ENCODE data around the gene TRIM28. TPM values are rescaled to one million over a fixed set of nuclear protein-coding genes. Genes with fewer than 3 reads are reported as not detected.
A peak's percentile ranks its signal among the peaks of the same experiment; 100 is the strongest.

Gene TRIM28
- total and polyA plus RNA-seq, 2 donors (not counting 3 experiments of a cell fraction or from before 2014, with no cell fraction given) = 429 to 521 TPM

DNA sequence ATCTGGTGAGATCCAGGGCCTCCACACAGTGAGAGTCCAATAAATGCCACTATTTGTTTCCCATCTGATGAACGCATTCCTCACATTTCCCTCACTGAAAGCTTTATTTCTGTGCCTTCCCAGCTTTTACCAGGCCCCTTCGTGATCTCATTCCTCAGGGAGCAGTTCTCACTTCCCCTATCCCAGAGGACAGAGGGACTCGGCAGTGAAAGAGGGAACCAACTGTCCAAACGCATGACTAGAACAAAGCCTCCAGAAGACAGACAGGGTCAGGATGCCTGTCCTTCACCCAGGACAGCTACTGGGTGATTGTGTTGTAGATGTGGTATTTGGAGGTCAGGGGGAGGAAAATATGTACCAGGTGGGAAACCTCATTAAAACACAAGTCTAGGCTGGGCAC, 22.2 kb upstream of the TRIM28 start:
- no peak for DNase-seq (ENCODE audit: low read depth, low spot score)
- H3K4me3 ChIP-seq (replicated peaks in 1 of 3; ENCODE audit: insufficient read depth in 1 of 3, low read depth in 1 of 3, low read length in 3 of 3) = no peak overlapping the region
- H4K20me1 ChIP-seq (replicated peaks; ENCODE audit: control insufficient read depth, extremely low read depth, insufficient read depth, low read length) = no peaks in the 10 kb centered on the region
- peaks cover 19% of the 10 kb centered on the region for H3K4me1 ChIP-seq (ENCODE audit: control insufficient read depth, extremely low read depth, insufficient read depth, low read length)
- H3K4me2 ChIP-seq (ENCODE audit: insufficient read depth, low read length) = no peak overlapping the region
- no TSS peak for BruUV-seq (replicated peaks)
- ChIA-PET POLR2A (interaction anchor here (1.1 to 3.4 kb wide), 2 partner anchors 22 kb away, joined by 3 to 20 read pairs; partner anchors contain the start of gene TRIM28), CTCF (interaction anchor here (0.6 to 4.6 kb wide), 7 partner anchors 10 to 301 kb away, joined by 3 to 111 read pairs (median 13); partner anchors contain the start of genes CHMP2A and TRIM28)
- no peak overlapping the region for H3K27ac ChIP-seq (ENCODE audit: insufficient read depth, low read depth, low read length)
- H3K9ac ChIP-seq (replicated peaks; ENCODE audit: extremely low read depth, insufficient read depth, low read length) = peak overlapping the region; percentile 35
- no peaks in the 10 kb centered on the region for H3K9me3 ChIP-seq (replicated peaks; ENCODE audit: control insufficient read depth, insufficient read depth, low read length)
- no peaks in the 10 kb centered on the region for H3K9me1 ChIP-seq (replicated peaks; ENCODE audit: control insufficient read depth, extremely low read depth, insufficient read depth, low read length)
- TF ChIP-seq MYC (IDR thresholded peaks at IDR 0.05; ENCODE audit: low read depth, low read length) = no peak
- TF ChIP-seq POLR2AphosphoS5 (IDR thresholded peaks at IDR 0.05; ENCODE audit: insufficient read depth, low read depth, low read length) = no peak
- no peak for TF ChIP-seq JUN (IDR thresholded peaks at IDR 0.05; ENCODE audit: borderline replicate concordance, insufficient read depth, insufficient read length, low read depth)
- H3K27me3 ChIP-seq (ENCODE audit: control insufficient read depth in 2 of 2, insufficient read depth in 2 of 2, low read length in 2 of 2) = no peaks in the 10 kb centered on the region
- FAIRE-seq = no peak
- intact Hi-C loops (cut with micrococcal nuclease) (no loop called here), dilution Hi-C loops (cut with MboI; ENCODE audit: extremely low pct_ligation_motif_present, low sequenced_read_pairs) (no loop called here)
- H3K79me2 ChIP-seq (ENCODE audit: control insufficient read depth, insufficient read depth, low read length) = peaks cover 24% of the 10 kb centered on the region
- peaks cover 0 to 5% of the 10 kb centered on the region in 2 experiments for H3K36me3 ChIP-seq (ENCODE audit: control insufficient read depth in 2 of 2, extremely low read depth in 1 of 2, insufficient read depth in 2 of 2, low read length in 2 of 2)
- H2AFZ ChIP-seq (ENCODE audit: low read depth, low read length) = peak overlapping the region; percentile 78

DNA sequence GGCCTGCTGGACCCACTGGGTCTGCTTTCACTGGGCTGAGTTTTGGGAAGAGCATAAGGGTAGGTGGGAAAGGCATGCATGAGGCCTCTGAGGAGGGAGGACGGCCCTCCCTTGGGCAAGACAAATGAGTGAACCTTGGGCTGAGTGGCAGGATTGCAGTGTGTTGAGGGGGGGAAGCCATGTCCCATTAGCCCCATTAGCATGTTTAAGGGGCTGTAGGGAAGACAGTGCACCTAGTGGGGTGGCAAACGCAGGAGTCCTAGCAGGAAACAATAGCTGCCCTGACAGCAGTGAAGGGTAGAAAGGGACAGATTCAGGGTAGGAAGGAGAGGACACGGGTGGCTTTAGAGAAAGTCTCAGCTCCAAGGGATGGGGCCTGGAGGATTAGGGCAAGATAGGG, 21.2 kb upstream of the TRIM28 start:
- no peaks in the 10 kb centered on the region for H3K9me3 ChIP-seq (replicated peaks; ENCODE audit: control insufficient read depth, insufficient read depth, low read length)
- H3K9ac ChIP-seq (replicated peaks; ENCODE audit: extremely low read depth, insufficient read depth, low read length) = no peak overlapping the region
- H3K36me3 ChIP-seq (ENCODE audit: control insufficient read depth in 2 of 2, extremely low read depth in 1 of 2, insufficient read depth in 2 of 2, low read length in 2 of 2) = no peaks in the 10 kb centered on the region
- no peaks in the 10 kb centered on the region for H4K20me1 ChIP-seq (replicated peaks; ENCODE audit: control insufficient read depth, extremely low read depth, insufficient read depth, low read length)
- BruUV-seq (replicated peaks) = no TSS peak
- DNase-seq (ENCODE audit: low read depth, low spot score) = no peak
- TF ChIP-seq, protein P1, sequence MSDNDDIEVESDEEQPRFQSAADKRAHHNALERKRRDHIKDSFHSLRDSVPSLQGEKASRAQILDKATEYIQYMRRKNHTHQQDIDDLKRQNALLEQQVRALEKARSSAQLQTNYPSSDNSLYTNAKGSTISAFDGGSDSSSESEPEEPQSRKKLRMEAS (IDR thresholded peaks at IDR 0.05; ENCODE audit: insufficient read depth, insufficient read length) = no peak
- TF ChIP-seq FOS (IDR thresholded peaks at IDR 0.05; ENCODE audit: borderline replicate concordance, insufficient read depth, low read length) (no peak), POLR2AphosphoS5 (IDR thresholded peaks at IDR 0.05; ENCODE audit: insufficient read depth, low read depth, low read length) (no peak), GATA2 (IDR thresholded peaks at IDR 0.05; ENCODE audit: insufficient read depth, insufficient read length, low read depth, low read length) (no peak), POLR2A (IDR thresholded peaks at IDR 0.05; ENCODE audit: low read depth, low read length) (no peak), EZH2 (IDR thresholded peaks at IDR 0.05; ENCODE audit: borderline replicate concordance, low read depth, low read length, severe bottlenecking) (no peak), JUN (IDR thresholded peaks at IDR 0.05; ENCODE audit: borderline replicate concordance, insufficient read depth, insufficient read length, low read depth) (no peak), MYC (IDR thresholded peaks at IDR 0.05; ENCODE audit: low read depth, low read length) (no peak)
- TF ChIP-seq, protein P2, sequence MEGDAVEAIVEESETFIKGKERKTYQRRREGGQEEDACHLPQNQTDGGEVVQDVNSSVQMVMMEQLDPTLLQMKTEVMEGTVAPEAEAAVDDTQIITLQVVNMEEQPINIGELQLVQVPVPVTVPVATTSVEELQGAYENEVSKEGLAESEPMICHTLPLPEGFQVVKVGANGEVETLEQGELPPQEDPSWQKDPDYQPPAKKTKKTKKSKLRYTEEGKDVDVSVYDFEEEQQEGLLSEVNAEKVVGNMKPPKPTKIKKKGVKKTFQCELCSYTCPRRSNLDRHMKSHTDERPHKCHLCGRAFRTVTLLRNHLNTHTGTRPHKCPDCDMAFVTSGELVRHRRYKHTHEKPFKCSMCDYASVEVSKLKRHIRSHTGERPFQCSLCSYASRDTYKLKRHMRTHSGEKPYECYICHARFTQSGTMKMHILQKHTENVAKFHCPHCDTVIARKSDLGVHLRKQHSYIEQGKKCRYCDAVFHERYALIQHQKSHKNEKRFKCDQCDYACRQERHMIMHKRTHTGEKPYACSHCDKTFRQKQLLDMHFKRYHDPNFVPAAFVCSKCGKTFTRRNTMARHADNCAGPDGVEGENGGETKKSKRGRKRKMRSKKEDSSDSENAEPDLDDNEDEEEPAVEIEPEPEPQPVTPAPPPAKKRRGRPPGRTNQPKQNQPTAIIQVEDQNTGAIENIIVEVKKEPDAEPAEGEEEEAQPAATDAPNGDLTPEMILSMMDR (IDR thresholded peaks at IDR 0.05; ENCODE audit: extremely low read depth in 1 of 2, insufficient read depth in 1 of 2, low read depth in 1 of 2, low read length in 2 of 2) = no peak
- dilution Hi-C loops (cut with MboI; ENCODE audit: extremely low pct_ligation_motif_present, low sequenced_read_pairs) = no loop called here
- no peak overlapping the region for H3K4me3 ChIP-seq (replicated peaks in 1 of 3; ENCODE audit: insufficient read depth in 1 of 3, low read depth in 1 of 3, low read length in 3 of 3)
- no peak for FAIRE-seq
- no peak overlapping the region for H3K4me2 ChIP-seq (ENCODE audit: insufficient read depth, low read length)
- H3K9me1 ChIP-seq (replicated peaks; ENCODE audit: control insufficient read depth, extremely low read depth, insufficient read depth, low read length) = no peaks in the 10 kb centered on the region
- no peak overlapping the region for H3K27ac ChIP-seq (ENCODE audit: insufficient read depth, low read depth, low read length)
- ChIA-PET POLR2A (interaction anchor here (1.1 kb wide), 1 partner anchor 21 kb away, joined by 3 read pairs; the partner anchor contains the start of gene TRIM28), CTCF (interaction anchor here (0.8 to 1.6 kb wide), 3 partner anchors 9 to 32 kb away, joined by 3 to 4 read pairs (median 3); partner anchors contain the start of gene CHMP2A)
- no peak overlapping the region for H2AFZ ChIP-seq (ENCODE audit: low read depth, low read length)
- intact Hi-C loops (cut with micrococcal nuclease) = no loop called here
- H3K79me2 ChIP-seq (ENCODE audit: control insufficient read depth, insufficient read depth, low read length) = peaks cover 14% of the 10 kb centered on the region
- peaks cover 19% of the 10 kb centered on the region for H3K4me1 ChIP-seq (ENCODE audit: control insufficient read depth, extremely low read depth, insufficient read depth, low read length)
- no peaks in the 10 kb centered on the region for H3K27me3 ChIP-seq (ENCODE audit: control insufficient read depth in 2 of 2, insufficient read depth in 2 of 2, low read length in 2 of 2)
